HTERT RPE-1 (cell line): ENCODE results near the gene SPSB1.

Source experiments
- in situ Hi-C: fragments of 300-500 bp; cut with MboI; formaldehyde crosslinking; loops from 4 replicates; pipeline ENCODE4 v1.14.3; 2020; ENCODE audit warnings: low sequenced_read_pairs

The SPSB1 gene

GRCh38 chr1:9258629-9259028, 34.1 kb upstream of the SPSB1 start:
- in situ Hi-C loops = no loop called here

- in situ Hi-C loops = no loop called here
Observed at GRCh38 chr1:9260059-9260766, 32.5 kb upstream of the SPSB1 start.

- in situ Hi-C loops = no loop called here
Observed at GRCh38 chr1:9261496-9261895, 31.2 kb upstream of the SPSB1 start.

GRCh38 chr1:9262096-9262986, 30.4 kb upstream of the SPSB1 start:
- in situ Hi-C loops = no loop called here

- in situ Hi-C loops = no loop called here
Observed at GRCh38 chr1:9263276-9263855, 29.3 kb upstream of the SPSB1 start.

- in situ Hi-C loops = no loop called here
Observed at GRCh38 chr1:9263984-9264872, 28.5 kb upstream of the SPSB1 start.

- in situ Hi-C loops = no loop called here
Observed at GRCh38 chr1:9265037-9265436, 27.7 kb upstream of the SPSB1 start.

GRCh38 chr1:9265968-9266367, 26.7 kb upstream of the SPSB1 start:
- in situ Hi-C loops = no loop called here

- in situ Hi-C loops = no loop called here
Observed at GRCh38 chr1:9267352-9267686, 25.4 kb upstream of the SPSB1 start.

GRCh38 chr1:9267827-9268581, 24.7 kb upstream of the SPSB1 start:
- in situ Hi-C loops = no loop called here

GRCh38 chr1:9269078-9269501, 23.6 kb upstream of the SPSB1 start:
- in situ Hi-C loops = no loop called here

GRCh38 chr1:9269721-9270120, 23.0 kb upstream of the SPSB1 start:
- in situ Hi-C loops = no loop called here

GRCh38 chr1:9270290-9270883, 22.3 kb upstream of the SPSB1 start:
- in situ Hi-C loops = no loop called here

- in situ Hi-C loops = no loop called here
Observed at GRCh38 chr1:9271283-9271682, 21.4 kb upstream of the SPSB1 start.

- in situ Hi-C loops = no loop called here
Observed at GRCh38 chr1:9271861-9272595, 20.7 kb upstream of the SPSB1 start.

GRCh38 chr1:9273177-9273576, 19.5 kb upstream of the SPSB1 start:
- in situ Hi-C loops = no loop called here

- in situ Hi-C loops = loop anchor here (25.0 kb wide), 1 partner anchor 212 kb away; no protein-coding TSS in a partner anchor
Observed at GRCh38 chr1:9275161-9275560, 17.5 kb upstream of the SPSB1 start.

GRCh38 chr1:9275567-9276034, 17.1 kb upstream of the SPSB1 start:
- in situ Hi-C loops = loop anchor here (25.0 kb wide), 1 partner anchor 212 kb away; no protein-coding TSS in a partner anchor

- in situ Hi-C loops = loop anchor here (25.0 kb wide), 1 partner anchor 209 kb away; no protein-coding TSS in a partner anchor
Observed at GRCh38 chr1:9278116-9278515, 14.6 kb upstream of the SPSB1 start.
